GM19025 (cell line): Measurements from ENCODE around the gene PRADC1.
A peak's percentile ranks its signal among the peaks of the same experiment; 100 is the strongest.

Experiments used
- ATAC-seq: cut with Tn5 transposase; IDR thresholded peaks from one replicate; pipeline ENCODE4 v1.9.1; 2021; ENCODE audit warnings: mild to moderate bottlenecking, low read depth, moderate library complexity; ENCODE audit not compliant: unreplicated experiment

Gene PRADC1

GRCh38 chr2:73238149-73238548, 5.1 kb upstream of the PRADC1 start:
- ATAC-seq = no peak

GRCh38 chr2:73237168-73237567, 4.1 kb upstream of the PRADC1 start:
- no peak for ATAC-seq

- ATAC-seq = no peak
These were observed 2.4 kb upstream of the PRADC1 start for GRCh38 chr2:73235315-73236028.

GRCh38 chr2:73233932-73234832, 1.1 kb upstream of the PRADC1 start, which contains the start of gene CCT7:
TSS of gene CCT7 (plus strand) at chr2:73234308. CDS start at chr2:73234379, 71 bp downstream.
- ATAC-seq = peak; percentile 45

- ATAC-seq = no peak
These were observed 461 bp downstream of the PRADC1 start for GRCh38 chr2:73232403-73233153.

- ATAC-seq = no peak
These were observed 4.4 kb downstream of the PRADC1 start for GRCh38 chr2:73228631-73229030.

GRCh38 chr2:73227086-73227485, 6.0 kb downstream of the PRADC1 start:
- no peak for ATAC-seq

- ATAC-seq = no peak
These were observed 7.3 kb downstream of the PRADC1 start for GRCh38 chr2:73225513-73226360.

- no peak for ATAC-seq
These were observed 9.2 kb downstream of the PRADC1 start for GRCh38 chr2:73223821-73224220.

- ATAC-seq = no peak
These were observed 14.7 kb downstream of the PRADC1 start for GRCh38 chr2:73218298-73218697.

GRCh38 chr2:73217826-73218225, 15.2 kb downstream of the PRADC1 start:
- ATAC-seq = no peak

- ATAC-seq = no peak
These were observed 15.9 kb downstream of the PRADC1 start for GRCh38 chr2:73217160-73217559.

- no peak for ATAC-seq
These were observed 17.8 kb downstream of the PRADC1 start for GRCh38 chr2:73215254-73215653.

GRCh38 chr2:73214120-73215035, 18.7 kb downstream of the PRADC1 start, which contains the start of gene SMYD5:
TSS of gene SMYD5 (plus strand) at chr2:73214245. CDS start at chr2:73214267, 22 bp downstream.
- peak; percentile 93 for ATAC-seq

GRCh38 chr2:73212448-73213176, 20.4 kb downstream of the PRADC1 start:
- ATAC-seq = peak; percentile 46

GRCh38 chr2:73212098-73212447, 21.0 kb downstream of the PRADC1 start:
- no peak for ATAC-seq

- ATAC-seq = no peak
These were observed 22.3 kb downstream of the PRADC1 start for GRCh38 chr2:73210696-73211095.

- ATAC-seq = no peak
These were observed 23.0 kb downstream of the PRADC1 start for GRCh38 chr2:73210019-73210418.
